ENCODE results near the gene SCARF1. TPM values are rescaled to one million over a fixed set of nuclear protein-coding genes. Genes with fewer than 3 reads are reported as not detected.

SCARF1 gene
- total and polyA plus RNA-seq, 5 donors from 2014 or later, result 0.49 to 1.5 TPM; not detected in 3

GRCh38 chr17:1612400-1612799 lies 33.1 kb downstream of the SCARF1 start:
- peaks cover 0 to 6% (median 0%) of the 10 kb centered on the region in 4 donors for H3K4me1 Mint-ChIP-seq

GRCh38 chr17:1611715-1612114 lies 33.8 kb downstream of the SCARF1 start:
- Histone ChIP-seq H3K4me3 (ENCODE audit: low read depth, low read length) (no peak overlapping the region), H3K27me3 (ENCODE audit: control insufficient read depth, insufficient read depth, low read length) (no peaks in the 10 kb centered on the region), H3K4me1 (ENCODE audit: control insufficient read depth, insufficient read depth, low read length, poor library complexity, severe bottlenecking) (no peaks in the 10 kb centered on the region), H3K27ac (ENCODE audit: insufficient read depth, low read length, poor library complexity, severe bottlenecking) (no peak overlapping the region), H3K9me3 (ENCODE audit: control insufficient read depth in 2 of 2, low read length in 2 of 2) (no peaks in the 10 kb centered on the region), H3K36me3 (ENCODE audit: control insufficient read depth, insufficient read depth, low read length) (no peaks in the 10 kb centered on the region)
- H3K27me3 Mint-ChIP-seq, result no peaks in the 10 kb centered on the region
- no peaks in the 10 kb centered on the region for H3K9me3 Mint-ChIP-seq
- peaks cover 0 to 8% (median 0%) of the 10 kb centered on the region in 4 donors for H3K4me1 Mint-ChIP-seq
- H3K27ac Mint-ChIP-seq, result no peak overlapping the region
- H3K4me3 Mint-ChIP-seq, result no peak overlapping the region
- DNase-seq (no peak), ATAC-seq (ENCODE audit: low read depth in 2 of 2) (no peak)
- H3K36me3 Mint-ChIP-seq, result peaks cover 6% of the 10 kb centered on the region

More at GRCh38 chr17:1612400-1612799, 33.1 kb downstream of the SCARF1 start:
- Mint-ChIP-seq H3K36me3 (peaks cover 6% of the 10 kb centered on the region), H3K9me3 (no peaks in the 10 kb centered on the region), H3K27ac (no peak overlapping the region), H3K4me3 (no peak overlapping the region), H3K27me3 (no peaks in the 10 kb centered on the region)
- Histone ChIP-seq H3K4me3 (ENCODE audit: low read depth, low read length) (no peak overlapping the region), H3K4me1 (ENCODE audit: control insufficient read depth, insufficient read depth, low read length, poor library complexity, severe bottlenecking) (no peaks in the 10 kb centered on the region), H3K27me3 (ENCODE audit: control insufficient read depth, insufficient read depth, low read length) (no peaks in the 10 kb centered on the region), H3K36me3 (ENCODE audit: control insufficient read depth, insufficient read depth, low read length) (no peaks in the 10 kb centered on the region), H3K27ac (ENCODE audit: insufficient read depth, low read length, poor library complexity, severe bottlenecking) (no peak overlapping the region), H3K9me3 (ENCODE audit: control insufficient read depth in 2 of 2, low read length in 2 of 2) (no peaks in the 10 kb centered on the region)
- ATAC-seq (ENCODE audit: low read depth in 2 of 2) (no peak), DNase-seq (no peak)

GRCh38 chr17:1608676-1609075 lies 36.9 kb downstream of the SCARF1 start:
- Mint-ChIP-seq H3K4me3 (no peak overlapping the region), H3K27me3 (no peaks in the 10 kb centered on the region), H3K27ac (peak overlapping the region in 2 of 3 donors; percentile 31 to 50), H3K36me3 (peaks cover 6% of the 10 kb centered on the region), H3K9me3 (no peaks in the 10 kb centered on the region), H3K4me1 (peaks cover 0 to 8% (median 0%) of the 10 kb centered on the region in 4 donors)
- Histone ChIP-seq H3K4me1 (ENCODE audit: control insufficient read depth, insufficient read depth, low read length, poor library complexity, severe bottlenecking) (no peaks in the 10 kb centered on the region), H3K27ac (ENCODE audit: insufficient read depth, low read length, poor library complexity, severe bottlenecking) (no peak overlapping the region), H3K9me3 (ENCODE audit: control insufficient read depth in 2 of 2, low read length in 2 of 2) (no peaks in the 10 kb centered on the region), H3K36me3 (ENCODE audit: control insufficient read depth, insufficient read depth, low read length) (no peaks in the 10 kb centered on the region), H3K4me3 (ENCODE audit: low read depth, low read length) (no peak overlapping the region), H3K27me3 (ENCODE audit: control insufficient read depth, insufficient read depth, low read length) (no peaks in the 10 kb centered on the region)
- DNase-seq (no peak), ATAC-seq (ENCODE audit: low read depth in 2 of 2) (no peak)

GRCh38 chr17:1607971-1608320 lies 37.6 kb downstream of the SCARF1 start:
- DNase-seq, result no peak
- H3K9me3 Mint-ChIP-seq, result no peaks in the 10 kb centered on the region
- no peaks in the 10 kb centered on the region for H3K4me1 ChIP-seq (ENCODE audit: control insufficient read depth, insufficient read depth, low read length, poor library complexity, severe bottlenecking)
- H3K36me3 Mint-ChIP-seq, result peaks cover 4% of the 10 kb centered on the region
- no peak overlapping the region for H3K27ac ChIP-seq (ENCODE audit: insufficient read depth, low read length, poor library complexity, severe bottlenecking)
- no peak overlapping the region for H3K4me3 Mint-ChIP-seq
- H3K4me1 Mint-ChIP-seq, result peaks cover 0 to 8% (median 0%) of the 10 kb centered on the region in 4 donors
- H3K27ac Mint-ChIP-seq, result peak overlapping the region in 1 of 3 donors; percentile 36
- H3K27me3 ChIP-seq (ENCODE audit: control insufficient read depth, insufficient read depth, low read length), result no peaks in the 10 kb centered on the region
- ATAC-seq (ENCODE audit: low read depth in 2 of 2), result peak in 1 of 2 donors; percentile 20
- no peaks in the 10 kb centered on the region for H3K36me3 ChIP-seq (ENCODE audit: control insufficient read depth, insufficient read depth, low read length)
- no peak overlapping the region for H3K4me3 ChIP-seq (ENCODE audit: low read depth, low read length)
- no peaks in the 10 kb centered on the region for H3K9me3 ChIP-seq (ENCODE audit: control insufficient read depth in 2 of 2, low read length in 2 of 2)
- H3K27me3 Mint-ChIP-seq, result no peaks in the 10 kb centered on the region

- Mint-ChIP-seq H3K36me3 (peaks cover 9% of the 10 kb centered on the region), H3K4me1 (peaks cover 0 to 8% (median 0%) of the 10 kb centered on the region in 4 donors), H3K27me3 (no peaks in the 10 kb centered on the region), H3K27ac (no peak overlapping the region), H3K4me3 (no peak overlapping the region), H3K9me3 (no peaks in the 10 kb centered on the region)
- Histone ChIP-seq H3K36me3 (ENCODE audit: control insufficient read depth, insufficient read depth, low read length) (no peaks in the 10 kb centered on the region), H3K27ac (ENCODE audit: insufficient read depth, low read length, poor library complexity, severe bottlenecking) (no peak overlapping the region), H3K4me1 (ENCODE audit: control insufficient read depth, insufficient read depth, low read length, poor library complexity, severe bottlenecking) (no peaks in the 10 kb centered on the region), H3K4me3 (ENCODE audit: low read depth, low read length) (no peak overlapping the region), H3K27me3 (ENCODE audit: control insufficient read depth, insufficient read depth, low read length) (no peaks in the 10 kb centered on the region), H3K9me3 (ENCODE audit: control insufficient read depth in 2 of 2, low read length in 2 of 2) (no peaks in the 10 kb centered on the region)
- ATAC-seq (ENCODE audit: low read depth in 2 of 2) (no peak), DNase-seq (no peak)
Measured at GRCh38 chr17:1606352-1606985, 39.1 kb downstream of the SCARF1 start.

- no peak for DNase-seq
- no peaks in the 10 kb centered on the region for H3K9me3 ChIP-seq (ENCODE audit: control insufficient read depth in 2 of 2, low read length in 2 of 2)
- H3K36me3 ChIP-seq (ENCODE audit: control insufficient read depth, insufficient read depth, low read length), result no peaks in the 10 kb centered on the region
- no peak overlapping the region for H3K27ac Mint-ChIP-seq
- no peaks in the 10 kb centered on the region for H3K4me1 ChIP-seq (ENCODE audit: control insufficient read depth, insufficient read depth, low read length, poor library complexity, severe bottlenecking)
- no peaks in the 10 kb centered on the region for H3K9me3 Mint-ChIP-seq
- H3K4me1 Mint-ChIP-seq, result peaks cover 0 to 8% (median 0%) of the 10 kb centered on the region in 4 donors
- peaks cover 11% of the 10 kb centered on the region for H3K36me3 Mint-ChIP-seq
- H3K4me3 Mint-ChIP-seq, result no peak overlapping the region
- no peaks in the 10 kb centered on the region for H3K27me3 ChIP-seq (ENCODE audit: control insufficient read depth, insufficient read depth, low read length)
- ATAC-seq (ENCODE audit: low read depth in 2 of 2), result no peak
- H3K27ac ChIP-seq (ENCODE audit: insufficient read depth, low read length, poor library complexity, severe bottlenecking), result no peak overlapping the region
- no peak overlapping the region for H3K4me3 ChIP-seq (ENCODE audit: low read depth, low read length)
- H3K27me3 Mint-ChIP-seq, result no peaks in the 10 kb centered on the region
Measured at GRCh38 chr17:1605681-1606351, 39.7 kb downstream of the SCARF1 start.

- Histone ChIP-seq H3K27me3 (ENCODE audit: control insufficient read depth, insufficient read depth, low read length) (no peaks in the 10 kb centered on the region), H3K36me3 (ENCODE audit: control insufficient read depth, insufficient read depth, low read length) (no peaks in the 10 kb centered on the region), H3K4me3 (ENCODE audit: low read depth, low read length) (no peak overlapping the region), H3K4me1 (ENCODE audit: control insufficient read depth, insufficient read depth, low read length, poor library complexity, severe bottlenecking) (no peaks in the 10 kb centered on the region), H3K9me3 (ENCODE audit: control insufficient read depth in 2 of 2, low read length in 2 of 2) (no peaks in the 10 kb centered on the region), H3K27ac (ENCODE audit: insufficient read depth, low read length, poor library complexity, severe bottlenecking) (no peak overlapping the region)
- Mint-ChIP-seq H3K4me3 (no peak overlapping the region), H3K4me1 (peaks cover 0 to 8% (median 0%) of the 10 kb centered on the region in 4 donors), H3K27me3 (no peaks in the 10 kb centered on the region), H3K9me3 (no peaks in the 10 kb centered on the region), H3K27ac (no peak overlapping the region), H3K36me3 (peaks cover 11% of the 10 kb centered on the region)
- ATAC-seq (ENCODE audit: low read depth in 2 of 2) (no peak), DNase-seq (no peak)
Measured at GRCh38 chr17:1604831-1605528, 40.6 kb downstream of the SCARF1 start.

Measured in CD4-positive, CD25-positive, alpha-beta regulatory T cell (primary cell).